Fibroblast of lung (primary cell): ENCODE data around the gene SAA1. TPM values are rescaled to one million over a fixed set of nuclear protein-coding genes. Genes with fewer than 3 reads are reported as not detected.

Source experiments
- DNase-seq, 2 donors: peaks; one replicate each; pipeline versions ENCODE4 v3.0.0 to v3.0.0-alpha.2; 2010; ENCODE audit warnings: low read depth in 2 of 2
- H2AFZ ChIP-seq: 2 replicates; pipeline ENCODE4 v1.5.1; 2012; ENCODE audit warnings: low read length, control low read depth, inconsistent platforms
- H3K27ac ChIP-seq: 2 replicates; pipeline ENCODE4 v1.5.1; 2011; ENCODE audit warnings: low read length, control low read depth; ENCODE audit not compliant: insufficient read depth
- H3K27me3 ChIP-seq: 2 replicates; pipeline ENCODE4 v1.5.1; 2011; ENCODE audit warnings: mild to moderate bottlenecking, low read length; ENCODE audit not compliant: control insufficient read depth, insufficient read depth
- H3K36me3 ChIP-seq: 2 replicates; pipeline ENCODE4 v1.5.1; 2011; ENCODE audit warnings: low read length; ENCODE audit not compliant: control insufficient read depth, insufficient read depth
- H3K4me1 ChIP-seq: 2 replicates; pipeline ENCODE4 v1.5.1; 2011; ENCODE audit warnings: low read length; ENCODE audit not compliant: control insufficient read depth, insufficient read depth; ENCODE audit errors: extremely low read depth
- H3K4me2 ChIP-seq: 2 replicates; pipeline ENCODE4 v1.5.1; 2011; ENCODE audit warnings: low read length, control low read depth; ENCODE audit not compliant: insufficient read depth; ENCODE audit errors: extremely low read depth
- H3K4me3 ChIP-seq, 4 experiments: fragments of 200-600 bp in 1 of 4; sonication (generic) in 1 of 4; replicated peaks in 1 of 4; 2 replicates each; pipeline ENCODE4 v1.5.1; 2011 to 2016; ENCODE audit warnings: low read length in 4 of 4, low read depth in 3 of 4, mild to moderate bottlenecking in 3 of 4, control low read depth in 2 of 4, inconsistent platforms in 1 of 4, mixed read lengths in 1 of 4; ENCODE audit not compliant: insufficient read depth in 1 of 4; ENCODE audit errors: control extremely low read depth in 1 of 4
- H3K79me2 ChIP-seq: 2 replicates; pipeline ENCODE4 v1.5.1; 2012; ENCODE audit warnings: mild to moderate bottlenecking, low read length, inconsistent platforms; ENCODE audit not compliant: control insufficient read depth, insufficient read depth
- H3K9ac ChIP-seq: 2 replicates; pipeline ENCODE4 v1.5.1; 2011; ENCODE audit warnings: mild to moderate bottlenecking, low read length, control low read depth; ENCODE audit not compliant: insufficient read depth
- H3K9me3 ChIP-seq: 2 replicates; pipeline ENCODE4 v1.5.1; 2012; ENCODE audit warnings: low read depth, low read length; ENCODE audit not compliant: control insufficient read depth, insufficient read depth
- H4K20me1 ChIP-seq: 2 replicates; pipeline ENCODE4 v1.5.1; 2011; ENCODE audit warnings: low read length; ENCODE audit not compliant: control insufficient read depth, insufficient read depth; ENCODE audit errors: extremely low read depth
- EZH2 ChIP-seq: IDR thresholded peaks from 2 replicates; pipeline ENCODE4 v1.5.1; 2012; ENCODE audit warnings: low read length, control low read depth, mild to moderate bottlenecking; ENCODE audit errors: missing control alignments
- polyA plus RNA-seq, 2 donors: library from polyadenylated mRNA; depleted of rRNA in 1 of 2; stranded (reverse) in 1 of 2; unstranded in 1 of 2; fragments of >200 nt; gene quantifications; 2 replicates each; pipeline ENCODE4 v1.2.1, GENCODE V29; 2011 to 2012; ENCODE audit warnings: missing spikeins in 1 of 2
- total RNA-seq: library from RNA; depleted of rRNA; stranded (reverse); fragments of >200 nt; gene quantifications from 2 replicates; pipeline ENCODE4 v1.2.1, GENCODE V29; 2014
- TF ChIP-seq, protein P1 (sequence below), 2 donors: IDR thresholded peaks in 1 of 2; conservative IDR thresholded peaks in 1 of 2; 1 replicate in 1 of 2; 2 replicates in 1 of 2; pipeline ENCODE4 v1.5.1; 2011 to 2012; ENCODE audit warnings: low read length in 2 of 2, control low read depth in 1 of 2, inconsistent platforms in 1 of 2, low read depth in 1 of 2, mild to moderate bottlenecking in 1 of 2

Gene SAA1
- total and polyA plus RNA-seq, 2 donors (not counting 1 experiment from before 2014, with no cell fraction given), result not detected

DNA sequence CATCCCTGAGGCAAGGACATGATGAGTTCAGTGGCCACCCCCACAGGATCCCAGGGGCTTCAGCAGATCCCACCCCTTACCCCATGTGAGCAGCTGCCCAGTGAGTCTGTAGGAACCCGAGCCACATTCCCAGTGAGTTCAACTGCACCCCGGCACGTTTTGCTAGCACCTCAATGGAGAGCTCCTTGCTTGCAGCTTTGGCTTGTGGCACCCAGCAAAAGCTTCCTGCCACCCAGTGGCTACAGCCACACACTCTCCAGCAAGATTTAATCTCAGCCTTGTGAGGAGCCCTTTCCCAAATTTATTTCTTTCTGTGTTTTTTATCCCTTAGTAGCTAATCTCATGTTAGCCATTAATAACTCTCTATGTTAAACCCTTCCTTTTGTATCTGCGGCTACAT lies 4.0 kb downstream of the SAA1 start:
- Histone ChIP-seq H3K27ac (no peak overlapping the region), H3K9me3 (no peaks in the 10 kb centered on the region), H3K4me3 (no peak overlapping the region), H4K20me1 (no peaks in the 10 kb centered on the region), H3K4me2 (no peak overlapping the region), H3K9ac (no peak overlapping the region), H3K36me3 (no peaks in the 10 kb centered on the region), H3K4me1 (no peaks in the 10 kb centered on the region), H2AFZ (no peak overlapping the region), H3K79me2 (no peaks in the 10 kb centered on the region), H3K27me3 (no peaks in the 10 kb centered on the region)
- no peak for DNase-seq
- TF ChIP-seq EZH2, result no peak
- TF ChIP-seq, protein P1, sequence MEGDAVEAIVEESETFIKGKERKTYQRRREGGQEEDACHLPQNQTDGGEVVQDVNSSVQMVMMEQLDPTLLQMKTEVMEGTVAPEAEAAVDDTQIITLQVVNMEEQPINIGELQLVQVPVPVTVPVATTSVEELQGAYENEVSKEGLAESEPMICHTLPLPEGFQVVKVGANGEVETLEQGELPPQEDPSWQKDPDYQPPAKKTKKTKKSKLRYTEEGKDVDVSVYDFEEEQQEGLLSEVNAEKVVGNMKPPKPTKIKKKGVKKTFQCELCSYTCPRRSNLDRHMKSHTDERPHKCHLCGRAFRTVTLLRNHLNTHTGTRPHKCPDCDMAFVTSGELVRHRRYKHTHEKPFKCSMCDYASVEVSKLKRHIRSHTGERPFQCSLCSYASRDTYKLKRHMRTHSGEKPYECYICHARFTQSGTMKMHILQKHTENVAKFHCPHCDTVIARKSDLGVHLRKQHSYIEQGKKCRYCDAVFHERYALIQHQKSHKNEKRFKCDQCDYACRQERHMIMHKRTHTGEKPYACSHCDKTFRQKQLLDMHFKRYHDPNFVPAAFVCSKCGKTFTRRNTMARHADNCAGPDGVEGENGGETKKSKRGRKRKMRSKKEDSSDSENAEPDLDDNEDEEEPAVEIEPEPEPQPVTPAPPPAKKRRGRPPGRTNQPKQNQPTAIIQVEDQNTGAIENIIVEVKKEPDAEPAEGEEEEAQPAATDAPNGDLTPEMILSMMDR (conservative IDR thresholded peaks at IDR 0.05 in 1 of 2, IDR thresholded peaks at IDR 0.05 in 1 of 2; ENCODE audit: low read depth in 1 of 2, low read length in 2 of 2), result no peak

- TF ChIP-seq, protein P1 (conservative IDR thresholded peaks at IDR 0.05 in 1 of 2, IDR thresholded peaks at IDR 0.05 in 1 of 2; ENCODE audit: low read depth in 1 of 2, low read length in 2 of 2), result no peak
- no peak for TF ChIP-seq EZH2
- H2AFZ ChIP-seq, result no peak overlapping the region
- H3K4me3 ChIP-seq, result no peak overlapping the region
- H3K27me3 ChIP-seq, result no peaks in the 10 kb centered on the region
- no peaks in the 10 kb centered on the region for H3K9me3 ChIP-seq
- H3K9ac ChIP-seq, result no peak overlapping the region
- H3K4me1 ChIP-seq, result no peaks in the 10 kb centered on the region
- no peaks in the 10 kb centered on the region for H3K79me2 ChIP-seq
- H3K27ac ChIP-seq, result no peak overlapping the region
- DNase-seq, result no peak
- H3K4me2 ChIP-seq, result no peak overlapping the region
- no peaks in the 10 kb centered on the region for H4K20me1 ChIP-seq
- no peaks in the 10 kb centered on the region for H3K36me3 ChIP-seq
Observed at GRCh38 chr11:18271206-18271605, 5.1 kb downstream of the SAA1 start.

- DNase-seq, result no peak
- Histone ChIP-seq H3K27ac (no peak overlapping the region), H3K79me2 (no peaks in the 10 kb centered on the region), H3K27me3 (no peaks in the 10 kb centered on the region), H3K4me1 (no peaks in the 10 kb centered on the region), H3K4me3 (no peak overlapping the region), H3K9me3 (no peaks in the 10 kb centered on the region), H4K20me1 (no peaks in the 10 kb centered on the region), H3K4me2 (no peak overlapping the region), H3K36me3 (peaks cover 2% of the 10 kb centered on the region), H3K9ac (no peak overlapping the region), H2AFZ (no peak overlapping the region)
- TF ChIP-seq EZH2, result no peak
- TF ChIP-seq, protein P1 (conservative IDR thresholded peaks at IDR 0.05 in 1 of 2, IDR thresholded peaks at IDR 0.05 in 1 of 2; ENCODE audit: low read depth in 1 of 2, low read length in 2 of 2), result no peak
Observed at GRCh38 chr11:18277565-18278271, 11.7 kb downstream of the SAA1 start.
